DMS153 (cell line): ENCODE data around the gene CMTM2.

Source experiments
- DNase-seq: peaks from one replicate; lab custom pipeline; 2025; lab: John Stamatoyannopoulos, UW

Gene CMTM2

GRCh38 chr16:66578651-66579531 lies at the start of gene CMTM2:
TSS of gene CMTM2 (plus strand) at chr16:66579463. CDS start at chr16:66579608, 145 bp downstream.
- DNase-seq: no peak

GRCh38 chr16:66529475-66529874 lies 49.8 kb upstream of the CMTM2 start:
- DNase-seq: no peak

- DNase-seq: no peak
Observed at GRCh38 chr16:66534376-66534799, 44.9 kb upstream of the CMTM2 start.

GRCh38 chr16:66536525-66536924 lies 42.7 kb upstream of the CMTM2 start:
- no peak for DNase-seq

- no peak for DNase-seq
Observed at GRCh38 chr16:66537236-66537635, 42.0 kb upstream of the CMTM2 start.

- DNase-seq: no peak
Observed at GRCh38 chr16:66538910-66539309, 40.4 kb upstream of the CMTM2 start.

GRCh38 chr16:66539623-66540469 lies 39.4 kb upstream of the CMTM2 start:
- DNase-seq: no peak

GRCh38 chr16:66541388-66542355 lies 37.6 kb upstream of the CMTM2 start:
- no peak for DNase-seq

GRCh38 chr16:66542396-66542795 lies 36.9 kb upstream of the CMTM2 start:
- no peak for DNase-seq

- no peak for DNase-seq
Observed at GRCh38 chr16:66543541-66543940, 35.7 kb upstream of the CMTM2 start.

- DNase-seq: no peak
Observed at GRCh38 chr16:66544016-66544757, 35.1 kb upstream of the CMTM2 start.

GRCh38 chr16:66547101-66547989 lies 31.9 kb upstream of the CMTM2 start:
- no peak for DNase-seq

GRCh38 chr16:66548068-66548467 lies 31.2 kb upstream of the CMTM2 start:
- no peak for DNase-seq

GRCh38 chr16:66548868-66549267 lies 30.4 kb upstream of the CMTM2 start:
- DNase-seq: no peak

- DNase-seq: no peak
Observed at GRCh38 chr16:66549284-66550131, 29.8 kb upstream of the CMTM2 start, which contains the start of gene TK2. TSS of gene TK2 (minus strand) at chr16:66550122. CDS start at chr16:66550061, 61 bp downstream.

GRCh38 chr16:66551348-66551759 lies 27.9 kb upstream of the CMTM2 start:
- DNase-seq: peak; percentile 50

GRCh38 chr16:66551788-66552285 lies 27.4 kb upstream of the CMTM2 start:
- DNase-seq: no peak

GRCh38 chr16:66552286-66553177 lies 26.7 kb upstream of the CMTM2 start, which contains the start of gene CKLF:
TSS of gene CKLF (plus strand) at chr16:66552576. CDS start at chr16:66552716, 140 bp downstream.
- DNase-seq: peak; percentile 82
